Adipocyte (in vitro differentiated cells): ENCODE measurements around the gene KCNQ1.

ENCODE experiments used
- DNase-seq: peaks from one replicate; pipeline ENCODE4 v3.0.0-alpha.2; 2015; ENCODE audit warnings: low read depth
- H3K27me3 ChIP-seq: replicated peaks from 2 replicates; pipeline ENCODE4 v1.7.0; 2013; ENCODE audit warnings: mild to moderate bottlenecking, low read length, moderate library complexity; ENCODE audit not compliant: control insufficient read depth, insufficient read depth
- H3K36me3 ChIP-seq: 2 replicates; pipeline ENCODE4 v1.7.0; 2013; ENCODE audit warnings: low read length, mild to moderate bottlenecking, moderate library complexity; ENCODE audit not compliant: control insufficient read depth, insufficient read depth, severe bottlenecking
- H3K4me1 ChIP-seq: 2 replicates; pipeline ENCODE4 v1.7.0; 2013; ENCODE audit warnings: mild to moderate bottlenecking, low read length, moderate library complexity; ENCODE audit not compliant: control insufficient read depth, insufficient read depth
- H3K4me3 ChIP-seq: 2 replicates; pipeline ENCODE4 v1.7.0; 2013; ENCODE audit warnings: mild to moderate bottlenecking, low read length, moderate library complexity
- H3K9ac ChIP-seq: 2 replicates; pipeline ENCODE4 v1.7.0; 2013; ENCODE audit warnings: mild to moderate bottlenecking, low read length, moderate library complexity
- H3K9me3 ChIP-seq: 2 replicates; pipeline ENCODE4 v1.7.0; 2013; ENCODE audit warnings: mild to moderate bottlenecking, low read length, moderate library complexity; ENCODE audit not compliant: control insufficient read depth

The KCNQ1 gene

DNA sequence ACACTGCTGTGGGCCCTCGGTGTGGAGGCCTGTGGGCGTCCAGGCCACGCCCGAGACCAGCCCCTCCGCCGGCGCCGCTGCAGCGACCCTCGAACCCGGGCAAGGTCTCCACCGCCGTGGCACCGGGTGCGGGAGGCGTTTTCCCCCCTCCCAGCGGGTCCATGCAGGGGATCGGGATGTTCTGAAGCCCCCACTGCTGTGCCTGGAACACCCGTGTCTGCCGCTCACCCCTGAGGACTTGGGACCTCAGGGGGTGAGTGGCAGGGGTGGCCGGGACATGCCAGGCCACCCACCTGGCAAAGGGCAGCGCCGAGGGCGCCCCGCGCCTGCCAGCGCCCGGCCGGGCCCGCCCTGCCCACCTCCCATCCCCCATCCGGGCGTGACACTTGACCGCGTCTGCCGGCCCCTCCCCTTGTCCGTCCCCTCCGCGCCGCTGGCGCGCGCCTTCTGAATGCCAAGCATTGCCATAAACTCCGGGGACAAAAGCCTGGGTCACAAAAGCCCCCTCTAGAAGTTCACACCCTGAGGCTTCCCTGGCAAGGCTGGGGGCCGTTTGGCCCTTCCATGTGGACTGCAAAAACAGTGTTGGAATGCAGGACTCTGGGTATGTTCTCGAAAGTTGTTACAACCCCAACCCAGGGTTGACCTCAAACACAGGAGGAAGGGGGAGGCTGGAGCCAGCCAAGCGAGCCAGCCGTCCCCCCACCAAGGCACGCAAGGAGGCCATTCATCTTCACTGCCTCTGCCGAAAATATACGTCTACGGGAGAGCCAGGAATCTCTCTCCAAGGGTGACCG, 255.8 kb downstream of the KCNQ1 start:
- Histone ChIP-seq H3K9ac (peak overlapping the region; percentile 87), H3K27me3 (no peaks in the 10 kb centered on the region), H3K4me3 (peak overlapping the region; percentile 80), H3K4me1 (peaks cover 17% of the 10 kb centered on the region), H3K36me3 (no peaks in the 10 kb centered on the region), H3K9me3 (no peaks in the 10 kb centered on the region)
- peak; percentile 63 for DNase-seq

DNA sequence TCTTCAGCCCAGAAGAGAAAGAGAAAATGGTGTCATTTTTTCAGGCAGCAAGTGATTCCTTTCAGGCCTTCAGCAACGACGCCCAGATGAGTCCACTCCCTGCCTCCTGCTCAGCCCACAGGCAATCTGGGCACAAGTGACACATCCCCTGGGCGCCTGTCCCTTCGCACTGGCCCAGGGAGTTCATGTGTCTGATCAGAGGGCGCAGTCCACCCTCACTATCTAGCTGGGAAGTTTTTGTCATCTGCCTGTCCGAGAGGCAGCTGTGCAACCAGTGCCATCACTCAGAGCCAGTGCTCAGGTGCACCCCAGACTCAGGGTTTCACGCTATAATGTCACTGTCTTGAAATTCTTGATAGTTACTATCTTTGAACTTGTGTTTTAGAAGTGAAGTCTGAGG, 256.4 kb downstream of the KCNQ1 start:
- H3K36me3 ChIP-seq, result no peaks in the 10 kb centered on the region
- H3K4me1 ChIP-seq, result peaks cover 11% of the 10 kb centered on the region
- no peak overlapping the region for H3K4me3 ChIP-seq
- H3K27me3 ChIP-seq, result no peaks in the 10 kb centered on the region
- H3K9ac ChIP-seq, result no peak overlapping the region
- no peak for DNase-seq
- peaks cover 2% of the 10 kb centered on the region for H3K9me3 ChIP-seq

DNA sequence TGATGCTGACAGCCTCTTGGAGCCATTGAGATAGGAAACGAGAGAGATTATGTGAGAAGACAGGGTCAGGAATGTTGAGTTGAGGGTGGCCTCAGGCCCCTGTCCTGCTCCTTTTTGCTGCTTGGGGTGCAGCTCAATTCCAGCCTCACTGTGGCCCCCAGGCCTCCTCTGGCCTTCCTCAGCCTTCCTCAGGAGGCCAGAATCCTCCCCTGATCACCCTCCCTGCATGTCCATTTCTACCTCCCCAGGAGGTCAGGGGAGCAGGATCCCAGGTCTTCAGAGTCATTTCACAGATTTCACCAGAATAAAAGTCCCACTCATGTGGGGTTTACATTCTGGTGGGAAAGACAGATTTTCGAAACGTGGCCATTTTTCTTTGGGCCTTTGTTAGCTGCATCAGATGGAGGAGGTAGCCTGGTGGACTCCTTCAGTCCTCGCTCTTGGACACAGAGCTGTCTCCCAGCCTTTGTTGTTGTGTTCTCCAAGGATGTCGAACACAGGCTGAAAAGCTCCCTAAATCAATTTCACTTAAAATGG, 257.2 kb downstream of the KCNQ1 start:
- H3K4me3 ChIP-seq, result no peak overlapping the region
- H3K27me3 ChIP-seq, result no peaks in the 10 kb centered on the region
- H3K9ac ChIP-seq, result no peak overlapping the region
- DNase-seq, result no peak
- H3K36me3 ChIP-seq, result no peaks in the 10 kb centered on the region
- peaks cover 8% of the 10 kb centered on the region for H3K4me1 ChIP-seq
- peaks cover 7% of the 10 kb centered on the region for H3K9me3 ChIP-seq

DNA sequence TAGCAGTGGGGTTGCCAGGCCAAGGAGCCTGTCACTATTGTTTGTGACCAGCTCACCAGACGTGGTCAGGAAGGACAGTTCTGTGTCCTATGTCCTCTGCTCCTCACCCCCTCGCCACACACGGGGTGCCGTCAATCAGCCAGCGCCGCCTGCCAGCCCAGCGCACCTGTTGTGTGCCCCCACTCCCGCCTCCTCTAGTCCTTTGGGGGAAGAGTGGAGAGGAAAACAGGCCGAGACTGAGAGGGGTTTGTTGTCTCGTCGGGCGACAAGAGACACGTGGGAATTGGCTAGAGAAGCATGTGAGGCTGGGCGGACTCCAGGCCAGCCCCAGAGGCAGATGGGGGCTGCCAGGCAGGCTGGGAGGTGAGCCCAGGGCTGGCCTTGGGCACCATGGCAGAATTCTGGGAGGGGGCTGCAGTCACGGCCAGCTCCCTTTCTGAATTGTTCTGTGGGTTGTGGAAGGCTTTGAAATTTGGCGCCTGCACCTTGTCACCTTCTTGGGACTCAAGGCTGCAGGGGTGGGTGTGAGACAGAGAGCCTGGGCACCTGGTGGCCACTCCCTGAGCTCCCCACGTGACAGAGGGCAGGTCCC, 258.1 kb downstream of the KCNQ1 start:
- Histone ChIP-seq H3K9me3 (peaks cover 7% of the 10 kb centered on the region), H3K27me3 (no peaks in the 10 kb centered on the region), H3K36me3 (no peaks in the 10 kb centered on the region), H3K4me1 (peaks cover 13% of the 10 kb centered on the region), H3K4me3 (no peak overlapping the region), H3K9ac (no peak overlapping the region)
- DNase-seq, result no peak

DNA sequence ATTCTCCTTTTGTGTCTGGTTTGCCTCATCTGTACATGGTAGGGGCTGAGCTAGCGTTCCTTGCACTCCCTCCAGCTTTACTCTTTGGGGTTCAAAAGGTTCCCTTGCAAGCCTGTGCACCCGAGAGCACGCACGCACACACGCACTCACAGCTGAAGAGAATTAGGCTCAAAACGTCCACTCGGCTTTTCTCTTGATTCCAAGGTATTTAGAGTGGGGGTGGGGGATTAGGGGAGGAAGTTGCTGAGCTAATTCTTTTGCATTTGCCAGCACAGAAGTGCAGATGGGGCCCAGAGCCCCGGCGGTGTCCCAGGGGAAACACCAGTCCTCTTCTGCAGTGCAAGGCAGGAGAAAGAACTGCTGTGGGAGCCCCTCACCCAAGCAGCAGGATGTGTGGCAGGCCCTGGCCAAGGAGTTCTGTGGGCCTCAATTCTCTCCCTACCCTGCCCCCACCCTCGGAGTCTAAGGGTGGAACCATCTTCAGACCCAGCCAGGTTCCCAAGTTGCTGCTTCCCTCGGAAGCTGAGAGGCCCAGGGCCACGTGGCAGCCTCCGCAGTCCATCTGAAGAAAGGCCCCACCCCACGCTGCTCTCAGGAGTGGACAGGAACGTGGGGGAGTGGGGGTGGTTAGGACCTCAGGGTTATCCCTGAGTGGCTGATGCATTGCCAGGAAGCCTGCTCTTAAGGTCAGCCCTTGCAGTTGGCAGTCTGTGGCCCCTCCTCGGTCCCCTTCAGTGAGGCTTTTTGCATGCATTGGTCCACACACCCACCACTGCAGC, 258.7 kb downstream of the KCNQ1 start:
- H3K4me1 ChIP-seq, result peaks cover 20% of the 10 kb centered on the region
- no peak overlapping the region for H3K4me3 ChIP-seq

DNA sequence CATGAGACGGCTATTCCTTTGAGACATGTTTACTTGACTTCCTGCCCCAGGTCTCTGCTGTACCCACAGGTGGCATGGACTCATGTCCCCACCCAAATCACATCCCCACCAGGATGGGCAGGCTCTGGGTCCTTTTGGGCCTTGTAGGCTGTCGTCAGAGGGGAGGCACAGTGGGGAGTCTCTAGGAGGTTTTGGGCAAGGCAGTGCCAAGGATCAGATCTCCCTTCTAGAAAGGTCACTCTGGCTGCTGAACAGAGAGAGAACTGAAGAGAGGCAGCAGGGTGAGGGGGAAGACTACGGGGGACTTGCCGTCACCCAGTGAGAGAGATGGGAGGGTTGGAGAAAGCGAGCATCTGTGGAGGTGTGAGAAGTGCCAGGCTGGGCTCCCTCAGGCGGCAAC, 259.5 kb downstream of the KCNQ1 start:
- Histone ChIP-seq H3K4me1 (peaks cover 26% of the 10 kb centered on the region), H3K9ac (no peak overlapping the region), H3K27me3 (no peaks in the 10 kb centered on the region), H3K9me3 (peaks cover 7% of the 10 kb centered on the region), H3K36me3 (no peaks in the 10 kb centered on the region), H3K4me3 (no peak overlapping the region)
- no peak for DNase-seq

More for the DNA sequence above, 258.7 kb downstream of the KCNQ1 start:
- Histone ChIP-seq H3K9me3 (peaks cover 7% of the 10 kb centered on the region), H3K9ac (no peak overlapping the region), H3K36me3 (no peaks in the 10 kb centered on the region), H3K27me3 (no peaks in the 10 kb centered on the region)
- DNase-seq, result peak; percentile 51

DNA sequence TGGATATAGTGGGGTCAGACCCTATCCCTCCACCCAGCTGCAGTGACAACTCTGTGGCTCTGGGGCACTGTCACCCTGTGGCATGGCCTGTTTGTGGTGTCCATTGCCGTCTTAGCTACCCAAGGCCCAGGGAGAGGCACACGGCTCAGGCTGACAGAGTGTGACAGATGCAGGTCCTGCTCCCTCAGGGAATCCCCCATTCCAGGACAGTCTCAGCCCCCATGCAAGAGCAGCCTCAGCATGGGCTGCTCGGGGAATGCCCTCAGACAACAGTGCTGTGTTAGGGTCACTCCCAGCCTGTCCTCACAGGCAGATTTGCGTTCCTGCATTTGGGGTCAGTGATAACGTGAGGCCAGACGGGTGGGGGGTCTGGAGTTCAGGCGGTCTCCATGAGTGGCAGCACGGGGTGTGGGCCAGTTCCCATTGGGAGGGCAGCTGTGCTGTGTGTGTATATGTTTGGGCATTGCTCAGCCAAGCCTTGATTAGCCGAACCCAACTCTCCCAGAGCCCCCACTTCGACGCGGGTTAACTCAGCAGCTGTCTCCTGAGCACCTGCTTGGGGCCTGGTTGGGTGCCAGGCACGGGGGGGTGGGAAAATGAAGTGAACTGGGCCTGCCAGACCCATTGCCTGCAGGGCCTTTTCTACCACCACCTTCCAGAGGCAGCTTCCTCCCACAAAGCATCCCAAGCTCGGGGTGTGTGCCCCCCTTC, 260.2 kb downstream of the KCNQ1 start:
- peaks cover 31% of the 10 kb centered on the region for H3K4me1 ChIP-seq
- no peak overlapping the region for H3K9ac ChIP-seq
- no peak overlapping the region for H3K4me3 ChIP-seq
- no peaks in the 10 kb centered on the region for H3K36me3 ChIP-seq
- H3K9me3 ChIP-seq, result peaks cover 7% of the 10 kb centered on the region
- no peak for DNase-seq
- no peaks in the 10 kb centered on the region for H3K27me3 ChIP-seq

DNA sequence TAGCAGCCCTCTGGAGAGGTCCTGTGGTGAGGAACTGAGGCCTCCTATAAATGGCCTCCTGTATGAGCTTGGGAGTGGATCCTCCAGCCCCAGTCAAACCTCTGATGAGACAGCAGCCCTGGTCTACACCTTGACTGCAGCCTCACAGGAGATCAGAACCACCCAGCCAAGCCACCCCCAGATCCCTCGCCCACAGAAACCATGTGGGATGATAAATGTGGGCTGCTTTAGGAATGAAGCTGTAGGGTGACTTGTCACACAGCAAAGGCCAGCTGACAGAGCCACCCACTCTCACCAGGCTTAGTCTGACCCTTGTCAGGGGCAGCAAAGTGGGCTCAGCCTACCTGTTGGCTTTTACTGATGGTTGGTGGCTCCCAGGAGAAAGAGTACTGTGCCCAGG, 261.5 kb downstream of the KCNQ1 start:
- no peak for DNase-seq
- H3K9me3 ChIP-seq, result peaks cover 7% of the 10 kb centered on the region
- H3K36me3 ChIP-seq, result no peaks in the 10 kb centered on the region
- no peak overlapping the region for H3K9ac ChIP-seq
- H3K27me3 ChIP-seq, result no peaks in the 10 kb centered on the region
- no peak overlapping the region for H3K4me3 ChIP-seq
- peaks cover 31% of the 10 kb centered on the region for H3K4me1 ChIP-seq

DNA sequence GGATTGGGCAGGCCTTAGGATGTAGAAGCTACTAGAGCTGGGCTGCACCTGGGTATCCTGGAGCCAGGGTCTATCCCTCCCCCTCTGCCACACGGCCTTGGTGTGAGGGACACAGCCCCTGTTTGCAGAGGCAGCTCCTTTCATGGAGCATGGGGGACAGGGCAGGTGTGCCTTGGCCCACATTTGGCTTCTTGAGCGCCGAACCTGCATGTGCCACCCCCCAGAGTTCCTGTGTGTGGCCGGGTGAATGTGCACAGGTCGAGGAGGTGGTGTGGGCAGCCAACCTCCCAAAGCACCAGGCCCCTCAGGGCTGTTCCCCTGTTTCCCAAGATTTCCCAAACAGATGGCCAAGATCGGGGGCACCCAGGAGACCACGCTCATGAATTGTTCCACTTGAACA, 262.9 kb downstream of the KCNQ1 start:
- no peaks in the 10 kb centered on the region for H3K36me3 ChIP-seq
- H3K4me3 ChIP-seq, result no peak overlapping the region

DNA sequence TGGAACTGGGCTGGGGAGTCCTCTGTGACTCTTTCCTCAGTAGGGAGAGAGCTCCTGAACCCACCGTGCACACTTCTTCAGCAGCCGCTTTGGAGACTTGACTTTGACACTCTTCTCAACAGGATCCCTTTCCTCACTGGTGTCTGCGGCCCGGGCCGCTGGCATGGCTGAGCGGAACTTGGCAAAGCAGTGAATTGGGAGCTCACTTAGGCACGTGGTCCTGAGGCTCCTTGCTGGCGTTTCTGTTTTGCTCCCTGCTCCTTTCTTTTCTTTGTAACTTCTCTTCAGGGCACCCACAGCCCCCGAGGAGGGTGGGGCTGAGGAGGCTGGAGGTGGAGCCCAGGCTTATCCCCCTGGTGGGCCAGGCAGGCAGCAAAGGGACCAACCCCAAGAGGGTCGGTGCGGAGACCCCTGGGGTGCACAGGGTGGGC, 263.4 kb downstream of the KCNQ1 start:
- Histone ChIP-seq H3K9ac (peak overlapping the region; percentile 69), H3K36me3 (no peaks in the 10 kb centered on the region), H3K9me3 (peaks cover 7% of the 10 kb centered on the region), H3K27me3 (no peaks in the 10 kb centered on the region), H3K4me1 (peaks cover 31% of the 10 kb centered on the region), H3K4me3 (peak overlapping the region; percentile 46)
- peak; percentile 35 for DNase-seq

More for the DNA sequence above, 262.9 kb downstream of the KCNQ1 start:
- peak overlapping the region; percentile 69 for H3K9ac ChIP-seq
- no peak for DNase-seq
- H3K27me3 ChIP-seq, result no peaks in the 10 kb centered on the region
- peaks cover 31% of the 10 kb centered on the region for H3K4me1 ChIP-seq
- H3K9me3 ChIP-seq, result peaks cover 7% of the 10 kb centered on the region
